Upper lobe of left lung (tissue), 6 donors: ENCODE results near the gene MRO. TPM values are rescaled to one million over a fixed set of nuclear protein-coding genes. Genes with fewer than 3 reads are reported as not detected.
A peak's percentile ranks its signal among the peaks of the same experiment; 100 is the strongest.

Experiments used
- ATAC-seq, 2 donors: fragments of 200-7000 bp; cut with Tn5 transposase; one replicate each; pipeline ENCODE4 v1.9.1; 2022; ENCODE audit warnings: mild to moderate bottlenecking in 2 of 2, moderate library complexity in 2 of 2; ENCODE audit not compliant: low FRiP score in 2 of 2
- DNase-seq, 2 donors: peaks; one replicate each; pipeline ENCODE4 v3.0.0-alpha.2; 2019 to 2020
- H3K27ac ChIP-seq, 4 donors: fragments of 200-600 bp; sonication (generic); one replicate each; pipeline ENCODE4 v1.5.1; 2016 to 2019
- H3K27me3 ChIP-seq, 4 donors: fragments of 200-600 bp; sonication (generic); one replicate each; pipeline ENCODE4 v1.5.1; 2017 to 2019
- H3K36me3 ChIP-seq, 4 donors: fragments of 200-600 bp; sonication (generic); one replicate each; pipeline ENCODE4 v1.5.1; 2016 to 2019
- H3K4me1 ChIP-seq, 4 donors: fragments of 200-600 bp; sonication (generic); one replicate each; pipeline ENCODE4 v1.5.1; 2018 to 2019
- H3K4me3 ChIP-seq, 4 donors: fragments of 200-600 bp; sonication (generic); one replicate each; pipeline ENCODE4 v1.5.1; 2017 to 2019; ENCODE audit warnings: mild to moderate bottlenecking in 2 of 4, moderate library complexity in 1 of 4
- H3K9me3 ChIP-seq, 4 donors: fragments of 200-600 bp; sonication (generic); one replicate each; pipeline ENCODE4 v1.5.1; 2018 to 2019
- CTCF ChIP-seq, 6 experiments: fragments of 450-650 bp in 4 of 6; fragments of 200-600 bp in 2 of 6; sonication (generic) in 2 of 6; IDR thresholded peaks; one replicate each; pipeline ENCODE4 v1.5.1; 2016 to 2019; ENCODE audit warnings: antibody characterized with exemption in 6 of 6
- EP300 ChIP-seq, 4 donors: sonication (generic); formaldehyde crosslinking; IDR thresholded peaks; one replicate each; pipeline ENCODE4 v1.5.1; 2017; ENCODE audit warnings: antibody characterized with exemption in 4 of 4, control low read depth in 2 of 4
- POLR2A ChIP-seq, 4 donors: fragments of 450-650 bp; IDR thresholded peaks; one replicate each; pipeline ENCODE4 v1.5.1; 2016 to 2017; ENCODE audit warnings: antibody characterized with exemption in 4 of 4, mild to moderate bottlenecking in 2 of 4
- POLR2AphosphoS5 ChIP-seq, 2 donors: sonication (generic); formaldehyde crosslinking; IDR thresholded peaks; one replicate each; pipeline ENCODE4 v1.5.1; 2017; ENCODE audit warnings: antibody characterized with exemption in 2 of 2
- WGBS, 2 donors: methylation state at CpG; one replicate each; pipeline ENCODE4 v1.1.5; 2017 to 2018; 5-methylcytosine and 5-hydroxymethylcytosine counted together
- total RNA-seq, 6 donors: library from RNA; depleted of rRNA in 4 of 6; stranded (reverse); fragments of >200 nt in 4 of 6; gene quantifications; one replicate each; pipeline versions ENCODE4 v1.1.0 to v1.2.1, GENCODE V29; 2016 to 2021
- donor health status: DM: no; HTN: no; CAD: no; lungs with moderate emphysema.
- donor health status: DM: no; HTN: yes; CAD: no; lungs with severe emphysema.

MRO gene
- total RNA-seq, result under 1 TPM in 3 of 6 donors, not detected in 3; 0.46 to 0.77 (median 0.71) TPM

- Histone ChIP-seq H3K27me3 (no peaks in the 10 kb centered on the region), H3K4me1 (peaks cover 9 to 18% (median 15%) of the 10 kb centered on the region in 4 donors), H3K36me3 (no peaks in the 10 kb centered on the region), H3K4me3 (peak within 1 kb of the TSS in 3 of 4 donors; percentile 13 to 37 (median 35)), H3K9me3 (no peaks in the 10 kb centered on the region), H3K27ac (peak within 1 kb of the TSS in 3 of 4 donors; percentile 14 to 54 (median 28))
- ATAC-seq (peak; percentile 94 to 98), DNase-seq (peak; percentile 92 to 94)
- WGBS, 2 donors, result 4% methylated on average over 24 of the region's 24 CpGs
- TF ChIP-seq POLR2AphosphoS5 (IDR thresholded peaks at IDR 0.05) (peak in 1 of 2 donors; percentile 50), CTCF (IDR thresholded peaks at IDR 0.05) (peak; percentile 87 to 94 (median 91)), POLR2A (IDR thresholded peaks at IDR 0.05) (no peak), EP300 (IDR thresholded peaks at IDR 0.05) (peak in 2 of 4 donors; percentile 54 to 63)
Observed at GRCh38 chr18:50819728-50820378, at the start of gene MRO. Gene MRO, minus strand, starts transcription at chr18:50820016. Its CDS starts 10,616 bp downstream, at chr18:50809400.

GRCh38 chr18:50869150-50869549 is 49.3 kb upstream of the MRO start:
- Histone ChIP-seq H3K27ac (no peak overlapping the region), H3K27me3 (no peaks in the 10 kb centered on the region), H3K36me3 (no peaks in the 10 kb centered on the region), H3K9me3 (no peaks in the 10 kb centered on the region), H3K4me3 (no peak overlapping the region), H3K4me1 (peaks cover 0 to 10% (median 0%) of the 10 kb centered on the region in 4 donors)
- WGBS, 2 donors, result 71 to 81% methylated on average over 4 of the region's 4 CpGs
- no peak for TF ChIP-seq EP300 (IDR thresholded peaks at IDR 0.05)
- TF ChIP-seq POLR2AphosphoS5 (IDR thresholded peaks at IDR 0.05), result no peak
- no peak for TF ChIP-seq POLR2A (IDR thresholded peaks at IDR 0.05)
- no peak for TF ChIP-seq CTCF (IDR thresholded peaks at IDR 0.05)
- peak in 1 of 2 donors; percentile 37 for DNase-seq
- no peak for ATAC-seq

- ATAC-seq (peak in 1 of 2 donors; percentile 60), DNase-seq (no peak)
- H3K4me3 ChIP-seq, result no peak overlapping the region
- H3K4me1 ChIP-seq, result peaks cover 0 to 10% (median 2%) of the 10 kb centered on the region in 4 donors
- H3K9me3 ChIP-seq, result no peaks in the 10 kb centered on the region
- no peak overlapping the region for H3K27ac ChIP-seq
- TF ChIP-seq POLR2AphosphoS5 (IDR thresholded peaks at IDR 0.05), result no peak
- no peak for TF ChIP-seq POLR2A (IDR thresholded peaks at IDR 0.05)
- TF ChIP-seq CTCF (IDR thresholded peaks at IDR 0.05), result no peak
- no peak for TF ChIP-seq EP300 (IDR thresholded peaks at IDR 0.05)
- H3K36me3 ChIP-seq, result no peaks in the 10 kb centered on the region
- no peaks in the 10 kb centered on the region for H3K27me3 ChIP-seq
Observed at GRCh38 chr18:50866765-50867164, 46.9 kb upstream of the MRO start.

GRCh38 chr18:50863840-50864375 is 44.1 kb upstream of the MRO start:
- Histone ChIP-seq H3K9me3 (no peaks in the 10 kb centered on the region), H3K27me3 (no peaks in the 10 kb centered on the region), H3K4me1 (peaks cover 0 to 3% (median 0%) of the 10 kb centered on the region in 4 donors), H3K36me3 (no peaks in the 10 kb centered on the region), H3K4me3 (no peak overlapping the region), H3K27ac (no peak overlapping the region)
- ATAC-seq, result no peak
- no peak for TF ChIP-seq POLR2AphosphoS5 (IDR thresholded peaks at IDR 0.05)
- no peak for TF ChIP-seq POLR2A (IDR thresholded peaks at IDR 0.05)
- DNase-seq, result no peak
- 53 to 54% methylated on average over 4 of the region's 4 CpGs for WGBS, 2 donors

DNA sequence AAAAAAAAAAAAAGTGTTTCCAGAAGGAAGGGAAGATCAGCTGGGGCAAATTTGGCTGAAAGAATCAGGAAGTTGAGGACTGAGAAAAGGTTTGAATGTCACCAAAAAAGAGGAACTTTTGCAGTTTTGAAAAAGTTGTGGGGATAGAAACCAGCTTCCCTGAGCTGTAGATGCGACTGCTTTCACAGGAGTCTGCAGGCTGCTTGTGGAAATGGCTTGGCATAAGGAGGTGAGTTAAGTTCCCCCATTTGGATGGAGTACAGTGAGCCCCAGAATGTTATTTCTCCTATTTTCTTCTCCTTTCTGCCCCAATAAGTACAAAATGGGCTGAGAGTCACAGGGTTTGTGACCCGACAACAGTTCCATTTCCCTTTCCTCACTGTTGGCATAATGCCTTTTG is 42.6 kb upstream of the MRO start:
- Histone ChIP-seq H3K27ac (peak overlapping the region in 2 of 4 donors; percentile 60 to 62), H3K36me3 (no peaks in the 10 kb centered on the region), H3K27me3 (no peaks in the 10 kb centered on the region), H3K9me3 (no peaks in the 10 kb centered on the region), H3K4me3 (no peak overlapping the region), H3K4me1 (peaks cover 0 to 3% (median 0%) of the 10 kb centered on the region in 4 donors)
- TF ChIP-seq POLR2A (IDR thresholded peaks at IDR 0.05) (no peak), POLR2AphosphoS5 (IDR thresholded peaks at IDR 0.05) (no peak), CTCF (IDR thresholded peaks at IDR 0.05) (no peak), EP300 (IDR thresholded peaks at IDR 0.05) (no peak)
- no peak for DNase-seq
- ATAC-seq, result peak in 1 of 2 donors; percentile 74
- WGBS, 2 donors, result 55 to 57% methylated on average over 2 of the region's 2 CpGs
